Gastrocnemius medialis (tissue), 4 donors: Measurements from ENCODE around the gene CBX1.

ENCODE experiments used
- POLR2A ChIP-seq, 2 donors: fragments of 450-650 bp; IDR thresholded peaks; one replicate each; pipeline ENCODE4 v1.6.1; 2017; ENCODE audit warnings: antibody characterized with exemption in 2 of 2, mild to moderate bottlenecking in 2 of 2, moderate library complexity in 2 of 2
- TF ChIP-seq, protein P1 (sequence below), 5 experiments: fragments of 450-650 bp in 3 of 5; fragments of 200-600 bp in 2 of 5; sonication (generic) in 2 of 5; IDR thresholded peaks in 4 of 5; conservative IDR thresholded peaks in 1 of 5; 1 replicate in 4 of 5; 2 replicates in 1 of 5; pipeline ENCODE4 v1.5.1; 2016 to 2019; ENCODE audit warnings: antibody characterized with exemption in 5 of 5, mild to moderate bottlenecking in 3 of 5, moderate library complexity in 3 of 5

GRCh38 chr17:48123776-48124388 lies 22.6 kb upstream of the CBX1 start:
- TF ChIP-seq, protein P1, sequence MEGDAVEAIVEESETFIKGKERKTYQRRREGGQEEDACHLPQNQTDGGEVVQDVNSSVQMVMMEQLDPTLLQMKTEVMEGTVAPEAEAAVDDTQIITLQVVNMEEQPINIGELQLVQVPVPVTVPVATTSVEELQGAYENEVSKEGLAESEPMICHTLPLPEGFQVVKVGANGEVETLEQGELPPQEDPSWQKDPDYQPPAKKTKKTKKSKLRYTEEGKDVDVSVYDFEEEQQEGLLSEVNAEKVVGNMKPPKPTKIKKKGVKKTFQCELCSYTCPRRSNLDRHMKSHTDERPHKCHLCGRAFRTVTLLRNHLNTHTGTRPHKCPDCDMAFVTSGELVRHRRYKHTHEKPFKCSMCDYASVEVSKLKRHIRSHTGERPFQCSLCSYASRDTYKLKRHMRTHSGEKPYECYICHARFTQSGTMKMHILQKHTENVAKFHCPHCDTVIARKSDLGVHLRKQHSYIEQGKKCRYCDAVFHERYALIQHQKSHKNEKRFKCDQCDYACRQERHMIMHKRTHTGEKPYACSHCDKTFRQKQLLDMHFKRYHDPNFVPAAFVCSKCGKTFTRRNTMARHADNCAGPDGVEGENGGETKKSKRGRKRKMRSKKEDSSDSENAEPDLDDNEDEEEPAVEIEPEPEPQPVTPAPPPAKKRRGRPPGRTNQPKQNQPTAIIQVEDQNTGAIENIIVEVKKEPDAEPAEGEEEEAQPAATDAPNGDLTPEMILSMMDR (IDR thresholded peaks at IDR 0.05 in 4 of 5, conservative IDR thresholded peaks at IDR 0.05 in 1 of 5): no peak
- no peak for TF ChIP-seq POLR2A (IDR thresholded peaks at IDR 0.05)
